Keratinocyte (primary cell): ENCODE results near the gene IGFBP7. TPM values are rescaled to one million over a fixed set of nuclear protein-coding genes. Genes with fewer than 3 reads are reported as not detected.

Experiments
- DNase-seq: peaks from one replicate; pipeline ENCODE4 v3.0.0-alpha.2; 2011; ENCODE audit warnings: low read depth, missing footprints, low spot score
- FAIRE-seq: peaks from 2 replicates; lab custom pipeline; 2011; peaks lifted over from hg19 to GRCh38; lab: Jason Lieb, UNC
- H2AFZ ChIP-seq: 2 replicates; pipeline ENCODE4 v1.6.0; 2012; ENCODE audit warnings: low read length, control low read depth, inconsistent platforms; ENCODE audit not compliant: control insufficient read depth
- H3K27ac ChIP-seq: 2 replicates; pipeline ENCODE4 v1.5.1; 2011; ENCODE audit warnings: low read length; ENCODE audit not compliant: control insufficient read depth, insufficient read depth
- H3K27me3 ChIP-seq: 3 replicates; pipeline ENCODE4 v1.6.0; 2011; ENCODE audit warnings: low read length; ENCODE audit not compliant: control insufficient read depth, insufficient read depth; ENCODE audit errors: extremely low read depth
- H3K36me3 ChIP-seq, 2 experiments: 2 replicates in 1 of 2; 3 replicates in 1 of 2; pipeline ENCODE4 v1.5.1; 2011; ENCODE audit warnings: low read length in 2 of 2, mild to moderate bottlenecking in 1 of 2; ENCODE audit not compliant: control insufficient read depth in 2 of 2, insufficient read depth in 2 of 2; ENCODE audit errors: extremely low read depth in 1 of 2
- H3K4me1 ChIP-seq: 3 replicates; pipeline ENCODE4 v1.5.1; 2011; ENCODE audit warnings: low read length; ENCODE audit not compliant: control insufficient read depth, insufficient read depth; ENCODE audit errors: extremely low read depth
- H3K4me2 ChIP-seq: 3 replicates; pipeline ENCODE4 v1.6.0; 2011; ENCODE audit warnings: low read depth, low read length; ENCODE audit not compliant: control insufficient read depth, insufficient read depth; ENCODE audit errors: extremely low read depth
- H3K4me3 ChIP-seq, 3 experiments: fragments of 200-600 bp in 1 of 3; sonication (generic) in 1 of 3; 2 replicates in 2 of 3; 3 replicates in 1 of 3; pipeline ENCODE4 v1.5.1; 2011 to 2016; ENCODE audit warnings: low read length in 3 of 3, mild to moderate bottlenecking in 3 of 3, control low read depth in 2 of 3, inconsistent platforms in 1 of 3, low read depth in 1 of 3, mixed read lengths in 1 of 3, mixed run types in 1 of 3, moderate library complexity in 1 of 3; ENCODE audit not compliant: control insufficient read depth in 2 of 3, insufficient read depth in 2 of 3; ENCODE audit errors: extremely low read depth in 1 of 3
- H3K79me2 ChIP-seq: 2 replicates; pipeline ENCODE4 v1.6.0; 2012; ENCODE audit warnings: low read length; ENCODE audit not compliant: control insufficient read depth, insufficient read depth
- H3K9ac ChIP-seq: 3 replicates; pipeline ENCODE4 v1.6.0; 2011; ENCODE audit warnings: low read length; ENCODE audit not compliant: control insufficient read depth, insufficient read depth; ENCODE audit errors: extremely low read depth
- H3K9me1 ChIP-seq: 3 replicates; pipeline ENCODE4 v1.6.0; 2011; ENCODE audit warnings: low read length; ENCODE audit not compliant: control insufficient read depth, insufficient read depth; ENCODE audit errors: extremely low read depth
- H3K9me3 ChIP-seq: 2 replicates; pipeline ENCODE4 v1.5.1; 2012; ENCODE audit warnings: low read depth, low read length; ENCODE audit not compliant: control insufficient read depth
- H4K20me1 ChIP-seq: 3 replicates; pipeline ENCODE4 v1.6.0; 2011; ENCODE audit warnings: low read length; ENCODE audit not compliant: control insufficient read depth, insufficient read depth; ENCODE audit errors: extremely low read depth
- CTCF ChIP-seq, 3 experiments: IDR thresholded peaks in 1 of 3; conservative IDR thresholded peaks in 1 of 3; optimal IDR thresholded peaks in 1 of 3; 2 replicates in 2 of 3; 3 replicates in 1 of 3; pipeline versions ENCODE3 to v1.5.1; 2011; ENCODE audit warnings: low read length in 3 of 3, mild to moderate bottlenecking in 3 of 3, moderate library complexity in 2 of 3, control low read depth in 1 of 3, inconsistent platforms in 1 of 3; ENCODE audit not compliant: insufficient read depth in 2 of 3; ENCODE audit errors: extremely low read depth in 1 of 3
- EZH2 ChIP-seq: IDR thresholded peaks from one replicate; pipeline ENCODE4 v1.6.1; 2012; ENCODE audit warnings: inconsistent platforms, mild to moderate bottlenecking, low read length, moderate library complexity
- dilution Hi-C: fragments of 300-500 bp; cut with MboI; formaldehyde crosslinking; loops from one replicate; pipeline ENCODE4 v1.7.0; 2020; ENCODE audit warnings: low sequenced_read_pairs; ENCODE audit not compliant: extremely low pct_ligation_motif_present
- polyA plus RNA-seq, 5 experiments: library from polyadenylated mRNA; depleted of rRNA in 3 of 5; stranded (reverse) in 3 of 5; stranded (forward) in 1 of 5; unstranded in 1 of 5; fragments of >200 nt; gene quantifications; 1 replicate in 1 of 5; 2 replicates in 3 of 5; 3 replicates in 1 of 5; pipeline versions ENCODE4 v1.2.1 to v1.2.3, GENCODE V29; 2011 to 2012; ENCODE audit warnings: missing spikeins in 2 of 5, low read depth in 1 of 5, low replicate concordance in 1 of 5

IGFBP7 gene
- polyA plus RNA-seq, 1 donor (not counting 4 experiments of a cell fraction or from before 2014, with no cell fraction given): 413 TPM

GRCh38 chr4:57097711-57098110 lies 12.5 kb downstream of the IGFBP7 start:
- DNase-seq (no peak), FAIRE-seq (no peak)
- TF ChIP-seq CTCF (optimal IDR thresholded peaks at IDR 0.05 in 1 of 3, IDR thresholded peaks at IDR 0.05 in 1 of 3, conservative IDR thresholded peaks at IDR 0.05 in 1 of 3; ENCODE audit: extremely low read depth in 1 of 3, insufficient read depth in 2 of 3, low read length in 3 of 3) (no peak), EZH2 (no peak)
- no peaks in the 10 kb centered on the region for H3K9me3 ChIP-seq
- dilution Hi-C loops: no loop called here
- peaks cover 0 to 3% of the 10 kb centered on the region in 2 experiments for H3K36me3 ChIP-seq
- H3K27me3 ChIP-seq: no peaks in the 10 kb centered on the region
- H3K4me2 ChIP-seq: no peak overlapping the region
- no peaks in the 10 kb centered on the region for H3K9me1 ChIP-seq
- no peaks in the 10 kb centered on the region for H4K20me1 ChIP-seq
- H3K79me2 ChIP-seq: peaks cover 70% of the 10 kb centered on the region
- H3K27ac ChIP-seq: no peak overlapping the region
- no peak overlapping the region for H2AFZ ChIP-seq
- no peak overlapping the region for H3K4me3 ChIP-seq
- H3K4me1 ChIP-seq: peaks cover 17% of the 10 kb centered on the region
- H3K9ac ChIP-seq: no peak overlapping the region

- Histone ChIP-seq H3K9me1 (no peaks in the 10 kb centered on the region), H3K9me3 (no peaks in the 10 kb centered on the region), H3K36me3 (peaks cover 3 to 5% of the 10 kb centered on the region in 2 experiments), H3K4me3 (no peak overlapping the region), H3K4me2 (no peak overlapping the region), H4K20me1 (no peaks in the 10 kb centered on the region), H2AFZ (no peak overlapping the region), H3K27ac (no peak overlapping the region), H3K79me2 (peaks cover 70% of the 10 kb centered on the region), H3K27me3 (no peaks in the 10 kb centered on the region), H3K9ac (no peak overlapping the region), H3K4me1 (peaks cover 14% of the 10 kb centered on the region)
- TF ChIP-seq EZH2 (no peak), CTCF (optimal IDR thresholded peaks at IDR 0.05 in 1 of 3, IDR thresholded peaks at IDR 0.05 in 1 of 3, conservative IDR thresholded peaks at IDR 0.05 in 1 of 3; ENCODE audit: extremely low read depth in 1 of 3, insufficient read depth in 2 of 3, low read length in 3 of 3) (no peak)
- DNase-seq (no peak), FAIRE-seq (no peak)
- dilution Hi-C loops: no loop called here
Observed at GRCh38 chr4:57095956-57096355, 14.2 kb downstream of the IGFBP7 start.
